GM18508 (cell line): ENCODE measurements around the gene MMAA.
"Not testable (repeated sequence)": the region's sequence is repeated elsewhere in the genome, so short reads cannot be mapped to it uniquely, and the experiment has no call there.

Experiments
- ATAC-seq: cut with Tn5 transposase; IDR thresholded peaks from one replicate; pipeline ENCODE4 v1.9.1; 2021; ENCODE audit warnings: moderate number of reproducible peaks; ENCODE audit not compliant: insufficient read depth, unreplicated experiment

MMAA gene

GRCh38 chr4:145626623-145626982 is 7.4 kb downstream of the MMAA start:
- ATAC-seq, result no peak

GRCh38 chr4:145635117-145635516 is 15.9 kb downstream of the MMAA start:
- no peak for ATAC-seq

GRCh38 chr4:145635630-145636029 is 16.4 kb downstream of the MMAA start:
- ATAC-seq, result no peak

DNA sequence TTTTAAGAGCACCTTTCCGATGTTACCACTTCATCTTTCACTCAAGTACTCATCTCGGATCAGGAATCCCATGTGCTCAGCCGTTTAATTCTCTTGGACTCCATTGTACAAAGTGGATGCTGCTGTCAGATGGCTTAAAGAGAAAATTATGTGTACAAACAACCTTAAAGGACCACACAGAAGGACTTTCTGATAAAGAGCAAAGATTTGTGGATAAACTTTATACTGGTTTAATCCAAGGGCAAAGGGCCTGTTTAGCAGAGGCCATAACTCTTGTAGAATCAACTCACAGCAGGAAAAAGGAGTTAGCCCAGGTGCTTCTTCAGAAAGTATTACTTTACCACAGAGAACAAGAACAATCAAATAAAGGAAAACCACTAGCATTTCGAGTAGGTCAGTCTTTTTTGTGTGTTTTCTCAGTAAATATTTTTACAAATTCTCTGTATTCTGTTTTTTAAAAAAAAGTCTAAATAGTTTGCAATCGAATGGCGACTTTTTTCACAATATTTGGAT is 20.1 kb downstream of the MMAA start:
- ATAC-seq, result no peak

- not testable (repeated sequence) for ATAC-seq
Observed at GRCh38 chr4:145640236-145640635, 21.1 kb downstream of the MMAA start.

GRCh38 chr4:145643295-145643694 is 24.1 kb downstream of the MMAA start:
- no peak for ATAC-seq

- ATAC-seq, result no peak
Observed at GRCh38 chr4:145644699-145645098, 25.5 kb downstream of the MMAA start.

GRCh38 chr4:145656156-145656555 is 37.0 kb downstream of the MMAA start:
- no peak for ATAC-seq

- no peak for ATAC-seq
Observed at GRCh38 chr4:145660064-145660463, 40.9 kb downstream of the MMAA start.

- no peak for ATAC-seq
Observed at GRCh38 chr4:145663194-145663593, 44.0 kb downstream of the MMAA start.

GRCh38 chr4:145665773-145666172 is 46.6 kb downstream of the MMAA start:
- ATAC-seq, result no peak

DNA sequence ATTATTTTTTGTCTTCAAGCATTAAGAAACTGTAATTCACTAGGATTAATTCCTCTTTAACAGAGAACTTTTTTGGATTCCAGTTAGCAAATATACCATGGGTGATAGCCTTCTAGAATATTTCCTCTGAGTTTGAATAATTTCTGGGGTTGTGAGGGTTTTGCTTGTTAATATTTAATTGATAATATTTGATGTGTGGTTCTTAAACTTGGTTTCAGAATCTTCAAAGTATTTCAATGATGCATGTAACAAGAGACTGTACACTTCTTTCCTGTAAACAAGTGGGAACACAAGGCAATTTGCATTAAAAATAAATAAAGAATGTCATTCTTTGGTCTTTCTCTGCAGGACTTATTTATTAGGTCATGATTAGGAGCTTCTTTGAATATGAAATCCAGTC is 51.2 kb downstream of the MMAA start:
- ATAC-seq, result no peak

DNA sequence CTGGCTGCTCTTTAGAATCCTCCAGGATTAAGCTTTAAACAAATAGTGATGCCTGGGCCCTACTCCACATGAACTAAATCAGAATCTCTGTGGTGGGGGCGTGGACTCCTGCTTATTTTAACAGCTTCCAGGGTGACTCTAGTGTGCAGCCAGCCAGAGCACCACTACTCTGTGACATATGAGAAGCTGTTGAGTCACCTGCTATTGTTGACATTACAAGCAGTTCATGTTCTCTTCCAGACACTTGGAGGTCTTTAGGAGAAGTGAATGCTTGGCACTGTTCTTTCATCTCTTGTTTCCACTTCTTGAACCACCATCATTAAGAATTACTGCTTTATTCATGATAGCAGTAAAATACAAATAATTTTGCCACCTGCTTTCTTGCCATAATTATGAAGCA is 60.3 kb downstream of the MMAA start:
- no peak for ATAC-seq

- ATAC-seq, result no peak
Observed at GRCh38 chr4:145679991-145680455, 60.8 kb downstream of the MMAA start, which contains the start of gene C4orf51. Gene C4orf51, plus strand, starts transcription at chr4:145680146. Its CDS starts 58 bp downstream, at chr4:145680204.

GRCh38 chr4:145680902-145681301 is 61.7 kb downstream of the MMAA start:
- no peak for ATAC-seq

- ATAC-seq, result no peak
Observed at GRCh38 chr4:145681518-145681917, 62.3 kb downstream of the MMAA start.

GRCh38 chr4:145681956-145682355 is 62.8 kb downstream of the MMAA start:
- ATAC-seq, result no peak

DNA sequence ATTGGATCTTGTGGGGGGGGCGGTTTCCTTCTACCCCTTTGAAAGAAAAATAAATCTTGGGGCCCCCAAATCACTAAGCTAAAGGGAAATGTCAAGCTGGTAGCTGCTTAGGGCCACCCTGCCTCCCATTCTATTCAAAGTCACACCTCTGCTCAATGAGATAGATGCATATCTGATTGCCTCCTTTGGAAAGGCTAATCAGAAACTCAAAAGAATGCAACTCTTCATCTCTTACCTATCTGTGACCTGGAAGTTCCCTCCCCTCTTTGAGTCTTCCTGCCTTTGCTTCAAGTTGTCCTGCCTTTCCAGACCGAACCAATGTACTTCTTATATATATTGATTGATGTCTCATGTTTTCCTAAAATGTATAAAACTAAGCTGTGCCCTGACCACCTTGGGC is 67.8 kb downstream of the MMAA start:
- no peak for ATAC-seq

DNA sequence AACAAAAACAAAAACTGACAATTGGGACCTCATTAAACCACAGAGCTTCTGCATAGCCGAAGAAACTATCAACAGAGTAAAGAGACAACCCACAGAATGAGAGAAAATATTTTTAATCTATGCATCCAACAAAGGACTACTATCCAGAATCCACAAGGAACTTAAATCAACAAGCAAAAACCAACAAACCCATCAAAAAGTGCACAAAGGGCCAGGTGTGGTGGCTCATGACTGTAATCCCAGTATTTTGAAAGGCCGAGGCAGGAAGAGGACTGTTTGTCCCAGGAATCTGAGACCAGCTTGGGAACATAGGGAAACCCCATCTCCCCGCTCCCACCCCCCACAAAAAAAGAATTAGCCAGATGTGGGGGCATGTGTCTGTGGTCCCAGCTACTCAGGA is 71.4 kb downstream of the MMAA start:
- ATAC-seq, result no peak

DNA sequence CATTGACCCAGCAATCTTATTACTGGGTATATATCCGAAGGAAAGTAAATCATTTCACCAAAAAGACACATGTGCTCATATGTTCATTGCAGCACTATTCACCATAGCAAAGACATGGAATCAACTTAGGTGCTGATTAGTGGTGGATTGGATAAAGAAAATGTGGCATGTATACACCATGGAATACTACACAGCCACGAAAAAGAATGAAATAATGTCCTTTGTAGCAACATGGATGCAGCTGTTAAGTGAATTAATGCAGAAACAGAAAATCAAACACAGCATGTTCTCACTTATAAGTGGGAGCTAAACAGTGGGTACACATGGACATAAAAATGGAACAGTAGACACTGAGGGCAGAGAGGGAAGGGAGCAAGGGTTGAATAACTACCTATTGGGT is 72.2 kb downstream of the MMAA start:
- not testable (repeated sequence) for ATAC-seq

DNA sequence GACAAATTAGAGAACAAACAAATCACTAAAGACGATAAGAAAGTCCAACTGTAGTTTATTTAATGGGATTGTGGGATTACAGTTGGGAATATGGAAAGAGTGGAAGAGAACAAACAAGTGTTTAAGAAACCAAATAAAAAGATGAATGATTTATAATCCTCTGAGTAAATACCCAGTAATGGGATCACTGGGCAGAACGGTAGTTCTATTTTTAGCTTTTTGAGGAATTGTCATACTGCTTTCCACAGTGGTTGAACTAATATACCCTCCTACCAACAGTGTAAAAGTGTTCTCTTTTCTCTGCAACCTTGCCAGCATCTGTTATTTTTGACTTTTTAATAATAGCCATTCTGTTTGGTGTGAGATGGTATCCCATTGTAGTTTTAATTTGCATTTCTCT is 75.7 kb downstream of the MMAA start:
- ATAC-seq, result no peak

GRCh38 chr4:145697332-145697731 is 78.1 kb downstream of the MMAA start:
- ATAC-seq, result no peak

GRCh38 chr4:145698507-145698906 is 79.3 kb downstream of the MMAA start:
- no peak for ATAC-seq
